Measurements from ENCODE around the gene RIMS4.
"Not testable (repeated sequence)": the region's sequence is repeated elsewhere in the genome, so short reads cannot be mapped to it uniquely, and the experiment has no call there.

DNA sequence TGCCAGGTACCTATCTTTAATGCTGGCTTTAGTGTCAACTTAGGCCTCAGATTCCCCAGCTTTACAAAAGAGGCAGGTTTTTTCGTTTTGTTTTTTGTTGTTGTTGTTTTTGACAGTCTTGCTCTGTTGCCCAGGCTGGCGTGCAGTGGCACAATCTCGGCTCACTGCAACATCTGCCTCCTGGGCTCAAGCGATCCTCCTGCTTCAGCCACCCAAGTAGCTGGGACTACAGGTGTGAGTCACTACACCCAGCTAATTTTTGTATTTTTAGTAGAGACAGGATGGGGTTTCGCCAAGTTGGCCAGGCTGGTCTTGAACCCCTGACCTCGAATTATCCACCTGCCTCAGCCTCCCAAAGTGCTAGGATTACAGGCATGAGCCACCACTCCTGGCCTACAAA is 11.2 kb upstream of the RIMS4 start:
- TF ChIP-seq, protein P1, sequence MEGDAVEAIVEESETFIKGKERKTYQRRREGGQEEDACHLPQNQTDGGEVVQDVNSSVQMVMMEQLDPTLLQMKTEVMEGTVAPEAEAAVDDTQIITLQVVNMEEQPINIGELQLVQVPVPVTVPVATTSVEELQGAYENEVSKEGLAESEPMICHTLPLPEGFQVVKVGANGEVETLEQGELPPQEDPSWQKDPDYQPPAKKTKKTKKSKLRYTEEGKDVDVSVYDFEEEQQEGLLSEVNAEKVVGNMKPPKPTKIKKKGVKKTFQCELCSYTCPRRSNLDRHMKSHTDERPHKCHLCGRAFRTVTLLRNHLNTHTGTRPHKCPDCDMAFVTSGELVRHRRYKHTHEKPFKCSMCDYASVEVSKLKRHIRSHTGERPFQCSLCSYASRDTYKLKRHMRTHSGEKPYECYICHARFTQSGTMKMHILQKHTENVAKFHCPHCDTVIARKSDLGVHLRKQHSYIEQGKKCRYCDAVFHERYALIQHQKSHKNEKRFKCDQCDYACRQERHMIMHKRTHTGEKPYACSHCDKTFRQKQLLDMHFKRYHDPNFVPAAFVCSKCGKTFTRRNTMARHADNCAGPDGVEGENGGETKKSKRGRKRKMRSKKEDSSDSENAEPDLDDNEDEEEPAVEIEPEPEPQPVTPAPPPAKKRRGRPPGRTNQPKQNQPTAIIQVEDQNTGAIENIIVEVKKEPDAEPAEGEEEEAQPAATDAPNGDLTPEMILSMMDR (IDR thresholded peaks at IDR 0.05), result not testable (repeated sequence)
- not testable (repeated sequence) for TF ChIP-seq POLR2AphosphoS5 (IDR thresholded peaks at IDR 0.05)
